HCEC 1CT (cell line): ENCODE data around the gene ANKRD23.

Source experiments
- DNase-seq: peaks from one replicate; pipeline ENCODE4 v3.0.0-alpha.2; 2017

ANKRD23 gene

GRCh38 chr2:96877042-96877451, 33.2 kb upstream of the ANKRD23 start:
- DNase-seq = no peak

- DNase-seq = peak; percentile 53
These were observed 32.6 kb upstream of the ANKRD23 start for GRCh38 chr2:96876269-96877041.

- DNase-seq = no peak
These were observed 31.9 kb upstream of the ANKRD23 start for GRCh38 chr2:96875498-96876268.

- DNase-seq = no peak
These were observed 30.5 kb upstream of the ANKRD23 start for GRCh38 chr2:96874198-96874831.

GRCh38 chr2:96873651-96874096, 29.9 kb upstream of the ANKRD23 start:
- no peak for DNase-seq

GRCh38 chr2:96872591-96873349, 28.9 kb upstream of the ANKRD23 start:
- no peak for DNase-seq

GRCh38 chr2:96870626-96871255, 26.9 kb upstream of the ANKRD23 start:
- no peak for DNase-seq

GRCh38 chr2:96869822-96870625, 26.2 kb upstream of the ANKRD23 start, which contains the start of gene SEMA4C:
TSS of gene SEMA4C (minus strand) at chr2:96870080. CDS start at chr2:96867886, 2,194 bp downstream.
- peak; percentile 21 for DNase-seq

- peak; percentile 48 for DNase-seq
These were observed 25.5 kb upstream of the ANKRD23 start for GRCh38 chr2:96869281-96869821.

- peak; percentile 88 for DNase-seq
These were observed 24.9 kb upstream of the ANKRD23 start for GRCh38 chr2:96868555-96869280.

- DNase-seq = no peak
These were observed 24.1 kb upstream of the ANKRD23 start for GRCh38 chr2:96867756-96868554.

GRCh38 chr2:96866986-96867755, 23.4 kb upstream of the ANKRD23 start:
- no peak for DNase-seq

GRCh38 chr2:96866586-96866985, 22.8 kb upstream of the ANKRD23 start:
- DNase-seq = no peak

- DNase-seq = no peak
These were observed 22.3 kb upstream of the ANKRD23 start for GRCh38 chr2:96866149-96866548.

- no peak for DNase-seq
These were observed 21.8 kb upstream of the ANKRD23 start for GRCh38 chr2:96865654-96866053.

- no peak for DNase-seq
These were observed 20.7 kb upstream of the ANKRD23 start for GRCh38 chr2:96864343-96865091.

- DNase-seq = no peak
These were observed 19.9 kb upstream of the ANKRD23 start for GRCh38 chr2:96863575-96864342.
